PFSK-1 (cell line): ENCODE data around the gene FLCN.

ENCODE experiments used
- POLR2AphosphoS5 ChIP-seq: IDR thresholded peaks from 2 replicates; pipeline ENCODE4 v1.6.1; 2012; ENCODE audit warnings: low read depth, mild to moderate bottlenecking, control low read depth, low read length, moderate library complexity
- TF ChIP-seq, protein P1 (sequence below), 2 experiments: IDR thresholded peaks; 2 replicates each; pipeline versions ENCODE4 v1.6.1 to v1.8.0; 2011 to 2012; ENCODE audit warnings: low read depth in 2 of 2, low read length in 2 of 2, control low read depth in 1 of 2, inconsistent platforms in 1 of 2, mild to moderate bottlenecking in 1 of 2, moderate library complexity in 1 of 2; ENCODE audit not compliant: insufficient read depth in 1 of 2

DNA sequence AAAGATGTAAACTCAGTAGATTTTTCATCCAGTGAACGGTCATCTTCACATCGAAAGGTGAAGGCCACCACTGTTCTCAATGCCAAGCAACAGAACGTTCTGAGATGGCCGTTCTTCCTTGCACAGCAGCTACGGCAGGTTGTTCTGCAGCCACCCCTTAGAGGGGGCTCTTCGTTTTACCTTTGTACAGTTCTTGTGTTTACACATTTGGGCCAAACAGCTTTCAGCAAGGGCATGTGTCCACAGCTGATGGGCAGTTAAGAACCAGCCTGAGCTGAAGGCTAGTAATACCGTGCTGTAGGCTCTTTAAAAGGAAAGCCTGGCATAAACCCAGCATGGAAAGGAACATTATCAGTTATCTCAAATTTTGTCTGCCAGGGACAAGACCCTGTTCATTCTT, 46.8 kb downstream of the FLCN start:
- TF ChIP-seq, protein P1, sequence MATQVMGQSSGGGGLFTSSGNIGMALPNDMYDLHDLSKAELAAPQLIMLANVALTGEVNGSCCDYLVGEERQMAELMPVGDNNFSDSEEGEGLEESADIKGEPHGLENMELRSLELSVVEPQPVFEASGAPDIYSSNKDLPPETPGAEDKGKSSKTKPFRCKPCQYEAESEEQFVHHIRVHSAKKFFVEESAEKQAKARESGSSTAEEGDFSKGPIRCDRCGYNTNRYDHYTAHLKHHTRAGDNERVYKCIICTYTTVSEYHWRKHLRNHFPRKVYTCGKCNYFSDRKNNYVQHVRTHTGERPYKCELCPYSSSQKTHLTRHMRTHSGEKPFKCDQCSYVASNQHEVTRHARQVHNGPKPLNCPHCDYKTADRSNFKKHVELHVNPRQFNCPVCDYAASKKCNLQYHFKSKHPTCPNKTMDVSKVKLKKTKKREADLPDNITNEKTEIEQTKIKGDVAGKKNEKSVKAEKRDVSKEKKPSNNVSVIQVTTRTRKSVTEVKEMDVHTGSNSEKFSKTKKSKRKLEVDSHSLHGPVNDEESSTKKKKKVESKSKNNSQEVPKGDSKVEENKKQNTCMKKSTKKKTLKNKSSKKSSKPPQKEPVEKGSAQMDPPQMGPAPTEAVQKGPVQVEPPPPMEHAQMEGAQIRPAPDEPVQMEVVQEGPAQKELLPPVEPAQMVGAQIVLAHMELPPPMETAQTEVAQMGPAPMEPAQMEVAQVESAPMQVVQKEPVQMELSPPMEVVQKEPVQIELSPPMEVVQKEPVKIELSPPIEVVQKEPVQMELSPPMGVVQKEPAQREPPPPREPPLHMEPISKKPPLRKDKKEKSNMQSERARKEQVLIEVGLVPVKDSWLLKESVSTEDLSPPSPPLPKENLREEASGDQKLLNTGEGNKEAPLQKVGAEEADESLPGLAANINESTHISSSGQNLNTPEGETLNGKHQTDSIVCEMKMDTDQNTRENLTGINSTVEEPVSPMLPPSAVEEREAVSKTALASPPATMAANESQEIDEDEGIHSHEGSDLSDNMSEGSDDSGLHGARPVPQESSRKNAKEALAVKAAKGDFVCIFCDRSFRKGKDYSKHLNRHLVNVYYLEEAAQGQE (IDR thresholded peaks at IDR 0.05; ENCODE audit: insufficient read depth in 1 of 2, low read depth in 2 of 2, low read length in 2 of 2), result no peak
- TF ChIP-seq POLR2AphosphoS5, result no peak
